Cortex of kidney (tissue), 1 donor: Measurements from ENCODE around the gene SLCO2B1.
"Not testable (repeated sequence)": the region's sequence is repeated elsewhere in the genome, so short reads cannot be mapped to it uniquely, and the experiment has no call there.

Source experiments
- DNase-seq: peaks from one replicate; lab custom pipeline; 2025; lab: John Stamatoyannopoulos, UW

Gene SLCO2B1

GRCh38 chr11:75150879-75151278 is at the start of gene SLCO2B1:
Gene SLCO2B1 (plus strand): TSS chr11:75151107. CDS start chr11:75151382, 275 bp downstream.
- DNase-seq, result no peak

- no peak for DNase-seq
These were observed 49.3 kb upstream of the SLCO2B1 start for GRCh38 chr11:75101424-75102128.

GRCh38 chr11:75103380-75104026 is 47.4 kb upstream of the SLCO2B1 start:
- no peak for DNase-seq

- DNase-seq, result no peak
These were observed 45.4 kb upstream of the SLCO2B1 start for GRCh38 chr11:75105462-75105925.

GRCh38 chr11:75105967-75106681 is 44.8 kb upstream of the SLCO2B1 start:
- DNase-seq, result not testable (repeated sequence)

GRCh38 chr11:75107187-75107586 is 43.7 kb upstream of the SLCO2B1 start:
- DNase-seq, result no peak

- no peak for DNase-seq
These were observed 38.7 kb upstream of the SLCO2B1 start for GRCh38 chr11:75112200-75112599.

GRCh38 chr11:75113030-75113429 is 37.9 kb upstream of the SLCO2B1 start:
- no peak for DNase-seq

- no peak for DNase-seq
These were observed 36.4 kb upstream of the SLCO2B1 start for GRCh38 chr11:75114465-75114864.

GRCh38 chr11:75118577-75118976 is 32.3 kb upstream of the SLCO2B1 start:
- DNase-seq, result no peak

- no peak for DNase-seq
These were observed 24.3 kb upstream of the SLCO2B1 start for GRCh38 chr11:75126564-75126963.

- DNase-seq, result no peak
These were observed 18.8 kb upstream of the SLCO2B1 start for GRCh38 chr11:75132080-75132479.

GRCh38 chr11:75133976-75134375 is 16.9 kb upstream of the SLCO2B1 start:
- DNase-seq, result no peak

GRCh38 chr11:75135021-75135650 is 15.8 kb upstream of the SLCO2B1 start:
- no peak for DNase-seq

GRCh38 chr11:75135651-75136050 is 15.3 kb upstream of the SLCO2B1 start:
- no peak for DNase-seq

- no peak for DNase-seq
These were observed 10.4 kb upstream of the SLCO2B1 start for GRCh38 chr11:75140269-75141138.

- DNase-seq, result no peak
These were observed 9.7 kb upstream of the SLCO2B1 start for GRCh38 chr11:75141166-75141565.

GRCh38 chr11:75142714-75143419 is 8.0 kb upstream of the SLCO2B1 start:
- no peak for DNase-seq

- no peak for DNase-seq
These were observed 7.5 kb upstream of the SLCO2B1 start for GRCh38 chr11:75143420-75143731.

GRCh38 chr11:75144716-75145014 is 6.2 kb upstream of the SLCO2B1 start:
- DNase-seq, result no peak
